Brain microvascular endothelial cell (primary cell): Measurements from ENCODE around the gene EPB41L1.

Experiments
- DNase-seq: peaks from one replicate; pipeline ENCODE4 v3.0.0-alpha.2; 2020
- H3K27ac ChIP-seq: fragments of 250-450 bp; sonication (Bioruptor Pico); 2 replicates; pipeline ENCODE4 v1.5.1; 2020; ENCODE audit warnings: mild to moderate bottlenecking, moderate library complexity
- H3K27me3 ChIP-seq: fragments of 250-450 bp; sonication (Bioruptor Pico); replicated peaks from 2 replicates; pipeline ENCODE4 v1.5.1; 2020; ENCODE audit warnings: mild to moderate bottlenecking
- H3K36me3 ChIP-seq: fragments of 250-450 bp; sonication (Bioruptor Pico); replicated peaks from 2 replicates; pipeline ENCODE4 v1.5.1; 2020; ENCODE audit warnings: mild to moderate bottlenecking
- H3K4me3 ChIP-seq: 2 replicates; pipeline ENCODE4 v1.5.1; 2011; ENCODE audit warnings: low read depth, mild to moderate bottlenecking, control low read depth, low read length, moderate library complexity
- CTCF ChIP-seq: IDR thresholded peaks from 2 replicates; pipeline ENCODE4 v1.5.1; 2011; ENCODE audit warnings: low read depth, mild to moderate bottlenecking, moderate library complexity, low read length, control low read depth, inconsistent platforms; ENCODE audit errors: missing control alignments
- in situ Hi-C: cut with HindIII; loops from 2 replicates; pipeline ENCODE4 v1.10.0; 2017; ENCODE audit warnings: low sequenced_read_pairs, low pct_ligation_motif_present

EPB41L1 gene

GRCh38 chr20:36157610-36158009, 3.1 kb downstream of the EPB41L1 start:
- DNase-seq, result no peak
- H3K4me3 ChIP-seq, result no peak overlapping the region
- H3K27me3 ChIP-seq, result no peaks in the 10 kb centered on the region
- H3K27ac ChIP-seq, result no peak overlapping the region
- in situ Hi-C loops, result no loop called here
- no peaks in the 10 kb centered on the region for H3K36me3 ChIP-seq
- TF ChIP-seq CTCF, result no peak

GRCh38 chr20:36158160-36158741, 3.7 kb downstream of the EPB41L1 start:
- Histone ChIP-seq H3K27me3 (no peaks in the 10 kb centered on the region), H3K4me3 (no peak overlapping the region), H3K27ac (no peak overlapping the region), H3K36me3 (no peaks in the 10 kb centered on the region)
- DNase-seq, result no peak
- TF ChIP-seq CTCF, result no peak
- in situ Hi-C loops, result no loop called here

GRCh38 chr20:36159833-36160232, 5.3 kb downstream of the EPB41L1 start:
- Histone ChIP-seq H3K27me3 (no peaks in the 10 kb centered on the region), H3K4me3 (no peak overlapping the region), H3K27ac (no peak overlapping the region), H3K36me3 (no peaks in the 10 kb centered on the region)
- DNase-seq, result no peak
- in situ Hi-C loops, result no loop called here
- TF ChIP-seq CTCF, result no peak

DNA sequence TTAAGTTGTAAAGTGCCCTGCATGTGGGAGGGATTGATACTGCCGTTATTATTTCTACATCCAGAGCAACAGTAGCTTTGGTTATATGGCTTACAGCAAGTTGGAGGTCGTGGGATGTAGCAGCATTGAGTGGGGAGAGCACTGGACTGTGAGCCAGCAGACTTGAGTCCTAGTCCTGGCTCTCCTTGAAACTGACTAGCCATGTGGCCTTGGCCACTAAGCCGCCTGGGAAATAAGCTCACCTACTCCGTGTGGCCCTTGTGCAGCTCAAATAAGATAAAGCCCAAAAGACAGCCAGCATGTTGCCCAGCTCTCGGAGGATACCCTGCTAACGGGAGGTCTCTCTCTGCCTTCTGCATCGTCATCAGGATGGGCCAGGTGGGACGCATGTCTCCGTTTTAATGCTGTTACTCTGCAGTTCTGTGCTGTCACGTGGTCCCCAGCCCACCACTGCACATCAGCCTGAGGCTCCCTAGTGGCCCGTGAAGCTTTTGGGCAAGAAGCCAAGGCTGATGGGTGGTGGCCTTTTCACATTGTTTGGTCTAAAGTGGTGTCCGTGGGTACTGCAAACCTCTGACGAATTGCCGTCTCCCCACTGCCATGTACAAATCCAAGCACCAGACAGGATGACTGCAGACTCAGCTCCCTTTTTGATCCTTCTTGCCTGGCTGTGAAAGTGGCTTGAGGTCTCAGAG, 7.9 kb downstream of the EPB41L1 start:
- Histone ChIP-seq H3K4me3 (no peak overlapping the region), H3K27me3 (no peaks in the 10 kb centered on the region), H3K27ac (no peak overlapping the region), H3K36me3 (no peaks in the 10 kb centered on the region)
- TF ChIP-seq CTCF, result no peak
- in situ Hi-C loops, result no loop called here
- DNase-seq, result no peak

DNA sequence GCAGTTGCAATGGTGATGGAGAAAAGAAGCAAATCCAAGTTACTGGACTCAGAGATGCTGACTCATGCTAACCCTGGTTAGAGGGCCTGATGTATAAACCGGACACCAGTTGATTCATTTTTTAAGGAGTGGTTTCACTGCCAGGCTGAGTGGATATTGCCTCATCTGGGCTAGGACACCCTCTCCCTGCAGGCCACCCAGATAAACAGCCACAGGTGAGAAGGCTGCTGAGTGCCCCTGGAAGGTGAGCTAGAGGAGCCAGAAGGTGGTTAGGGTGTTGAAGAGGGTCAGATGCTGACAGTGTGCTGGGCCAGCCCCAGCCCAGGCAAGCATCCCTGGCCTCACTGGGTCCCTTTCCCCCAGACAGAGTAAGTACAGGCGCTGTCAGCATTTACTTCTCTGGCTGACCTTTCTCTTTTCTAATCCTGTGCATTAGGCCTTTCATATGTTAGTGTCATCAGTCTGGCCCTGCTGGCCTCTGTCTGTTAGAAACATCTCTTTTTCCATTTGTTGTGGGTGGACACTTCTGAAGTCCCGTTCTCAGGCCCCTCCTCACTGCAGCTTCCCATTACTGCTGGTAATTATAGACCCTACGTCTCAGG, 13.5 kb downstream of the EPB41L1 start:
- Histone ChIP-seq H3K36me3 (no peaks in the 10 kb centered on the region), H3K27me3 (no peaks in the 10 kb centered on the region), H3K27ac (no peak overlapping the region), H3K4me3 (no peak overlapping the region)
- no peak for TF ChIP-seq CTCF
- DNase-seq, result no peak
- in situ Hi-C loops, result no loop called here
